ENCODE results near the gene CCDC121. TPM values are rescaled to one million over a fixed set of nuclear protein-coding genes. Genes with fewer than 3 reads are reported as not detected.
"Not testable (repeated sequence)": the region's sequence is repeated elsewhere in the genome, so short reads cannot be mapped to it uniquely, and the experiment has no call there.

The CCDC121 gene
- total RNA-seq, 1 donor from 2014 or later, result 4.2 TPM

DNA sequence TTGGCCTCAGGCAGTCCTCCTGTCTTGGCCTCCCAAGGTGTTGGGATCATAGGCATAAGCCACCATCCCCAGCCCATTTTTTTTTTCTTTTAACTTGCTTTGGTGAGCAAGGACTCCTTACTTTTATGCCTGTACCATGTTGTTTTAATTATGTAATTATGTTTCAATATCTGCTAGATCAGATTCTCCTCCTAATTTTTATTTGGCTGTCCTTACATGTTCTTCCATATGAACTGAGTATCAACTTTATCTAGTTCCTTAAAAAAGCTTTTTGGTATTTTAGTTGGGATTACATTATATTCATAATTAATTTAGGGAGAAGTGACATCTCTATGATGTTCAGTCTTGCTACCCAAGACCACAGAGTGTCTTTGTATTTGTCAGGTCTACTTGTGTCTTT lies 16.4 kb upstream of the CCDC121 start:
- Histone ChIP-seq H3K27me3 (no peaks in the 10 kb centered on the region), H3K4me1 (no peaks in the 10 kb centered on the region), H3K4me3 (no peak overlapping the region), H3K36me3 (peaks cover 92% of the 10 kb centered on the region), H3K27ac (no peak overlapping the region), H3K9me3 (no peaks in the 10 kb centered on the region)
- DNase-seq (no peak), ATAC-seq (no peak)
- TF ChIP-seq, protein P1, sequence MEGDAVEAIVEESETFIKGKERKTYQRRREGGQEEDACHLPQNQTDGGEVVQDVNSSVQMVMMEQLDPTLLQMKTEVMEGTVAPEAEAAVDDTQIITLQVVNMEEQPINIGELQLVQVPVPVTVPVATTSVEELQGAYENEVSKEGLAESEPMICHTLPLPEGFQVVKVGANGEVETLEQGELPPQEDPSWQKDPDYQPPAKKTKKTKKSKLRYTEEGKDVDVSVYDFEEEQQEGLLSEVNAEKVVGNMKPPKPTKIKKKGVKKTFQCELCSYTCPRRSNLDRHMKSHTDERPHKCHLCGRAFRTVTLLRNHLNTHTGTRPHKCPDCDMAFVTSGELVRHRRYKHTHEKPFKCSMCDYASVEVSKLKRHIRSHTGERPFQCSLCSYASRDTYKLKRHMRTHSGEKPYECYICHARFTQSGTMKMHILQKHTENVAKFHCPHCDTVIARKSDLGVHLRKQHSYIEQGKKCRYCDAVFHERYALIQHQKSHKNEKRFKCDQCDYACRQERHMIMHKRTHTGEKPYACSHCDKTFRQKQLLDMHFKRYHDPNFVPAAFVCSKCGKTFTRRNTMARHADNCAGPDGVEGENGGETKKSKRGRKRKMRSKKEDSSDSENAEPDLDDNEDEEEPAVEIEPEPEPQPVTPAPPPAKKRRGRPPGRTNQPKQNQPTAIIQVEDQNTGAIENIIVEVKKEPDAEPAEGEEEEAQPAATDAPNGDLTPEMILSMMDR (IDR thresholded peaks at IDR 0.05), result no peak
- intact Hi-C loops (cut with DNase I), result no loop called here

DNA sequence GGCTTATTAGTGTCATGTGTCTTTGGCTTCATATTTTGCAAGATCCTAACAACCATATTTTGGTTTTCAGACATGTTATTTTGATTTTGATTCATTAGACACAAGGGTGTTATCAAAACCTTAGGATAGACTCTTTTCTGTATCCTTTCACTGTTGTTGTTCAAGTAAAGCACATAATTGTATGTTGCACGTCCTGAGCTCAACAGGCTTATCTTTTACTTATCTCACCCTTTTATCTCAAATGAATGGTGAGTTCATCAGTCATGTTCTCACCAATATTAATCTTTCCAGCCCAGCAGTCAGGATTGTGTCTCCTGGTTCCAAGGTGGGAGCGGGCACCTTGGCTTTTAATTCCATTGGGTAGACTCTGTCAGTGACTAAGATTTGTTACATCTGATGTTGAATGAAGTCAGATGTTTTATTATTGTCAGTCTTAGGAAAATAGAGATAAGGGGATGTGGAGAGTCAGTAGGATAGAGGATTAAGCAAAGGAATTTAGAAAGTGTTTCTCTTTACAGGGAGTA lies 12.0 kb upstream of the CCDC121 start:
- H3K27me3 ChIP-seq, result no peaks in the 10 kb centered on the region
- no peak overlapping the region for H3K27ac ChIP-seq
- H3K9me3 ChIP-seq, result no peaks in the 10 kb centered on the region
- intact Hi-C loops (cut with DNase I), result no loop called here
- TF ChIP-seq, protein P1 (IDR thresholded peaks at IDR 0.05), result no peak
- DNase-seq (no peak), ATAC-seq (no peak)
- H3K4me1 ChIP-seq, result no peaks in the 10 kb centered on the region
- no peak overlapping the region for H3K4me3 ChIP-seq
- peaks cover 92% of the 10 kb centered on the region for H3K36me3 ChIP-seq

DNA sequence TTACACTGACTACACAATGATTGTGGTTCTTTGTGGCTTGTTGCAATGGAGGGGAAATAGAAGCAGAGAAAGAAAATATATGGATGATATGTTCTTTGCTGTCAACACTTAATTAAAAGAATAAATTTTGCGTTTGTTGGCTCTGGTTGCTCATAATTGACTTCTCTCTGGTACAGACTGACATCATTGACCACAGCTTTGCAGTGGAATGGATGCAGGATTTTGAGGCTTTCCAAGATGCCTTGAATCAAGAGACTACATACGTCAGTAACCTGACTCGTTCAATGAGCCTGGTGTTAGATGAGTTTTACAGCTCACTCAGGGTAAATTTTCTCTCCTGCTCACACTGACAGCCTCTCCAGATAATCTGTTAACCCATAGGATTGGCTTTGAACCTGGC lies 9.9 kb upstream of the CCDC121 start:
- DNase-seq (no peak), ATAC-seq (no peak)
- no peaks in the 10 kb centered on the region for H3K4me1 ChIP-seq
- peaks cover 95% of the 10 kb centered on the region for H3K36me3 ChIP-seq
- H3K27ac ChIP-seq, result no peak overlapping the region
- TF ChIP-seq, protein P1 (IDR thresholded peaks at IDR 0.05), result no peak
- H3K27me3 ChIP-seq, result no peaks in the 10 kb centered on the region
- intact Hi-C loops (cut with DNase I), result no loop called here
- no peaks in the 10 kb centered on the region for H3K9me3 ChIP-seq
- H3K4me3 ChIP-seq, result no peak overlapping the region

DNA sequence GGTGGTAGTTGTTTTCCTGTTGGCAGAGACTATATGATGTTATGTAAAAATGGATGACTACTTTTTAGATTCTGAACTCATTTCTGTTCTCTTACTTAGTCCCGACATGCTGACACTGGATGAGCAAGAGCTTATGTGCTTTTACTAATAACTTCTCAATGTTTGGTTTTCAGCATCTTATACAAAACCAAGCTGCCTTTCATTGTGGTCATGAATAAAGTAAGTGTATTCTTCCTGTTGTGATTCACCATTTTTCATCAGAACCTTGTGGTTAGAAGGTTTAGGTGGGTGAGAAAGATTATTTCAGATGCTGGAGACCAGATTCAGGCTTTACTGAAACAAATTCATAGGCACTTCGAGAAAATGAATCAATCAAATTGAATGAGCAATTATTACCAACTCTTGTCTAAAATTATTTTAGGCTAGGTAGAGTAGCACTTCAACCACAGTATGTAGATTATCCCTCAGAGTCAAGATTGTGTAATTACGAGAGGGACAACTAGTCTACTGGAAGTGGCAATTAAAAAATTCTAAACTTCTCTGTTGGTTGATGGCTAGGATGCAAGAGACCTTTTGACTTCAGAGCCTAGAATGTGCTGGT lies 9.3 kb upstream of the CCDC121 start:
- DNase-seq (no peak), ATAC-seq (no peak)
- TF ChIP-seq, protein P1 (IDR thresholded peaks at IDR 0.05), result no peak
- Histone ChIP-seq H3K27ac (no peak overlapping the region), H3K4me1 (no peaks in the 10 kb centered on the region), H3K4me3 (no peak overlapping the region), H3K27me3 (no peaks in the 10 kb centered on the region), H3K9me3 (no peaks in the 10 kb centered on the region), H3K36me3 (peaks cover 96% of the 10 kb centered on the region)
- intact Hi-C loops (cut with DNase I), result no loop called here

DNA sequence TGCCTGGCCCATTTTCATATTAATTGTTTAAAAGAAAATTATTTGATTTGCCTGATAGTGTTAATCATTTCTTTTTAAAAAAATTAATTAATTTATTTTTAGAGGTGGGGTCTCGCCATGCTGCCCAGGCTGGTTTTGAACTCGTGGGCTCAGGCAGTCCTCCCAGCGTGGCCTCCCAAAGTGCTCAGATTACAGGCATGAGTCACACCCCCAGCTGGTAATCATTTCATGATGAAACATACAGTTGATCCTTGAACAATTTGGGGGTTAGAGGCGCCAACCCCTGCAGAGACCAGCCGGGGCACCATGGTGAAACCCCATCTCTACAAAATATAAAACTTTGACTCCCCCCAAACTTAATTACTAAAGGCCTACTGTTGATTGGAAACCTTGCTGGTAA lies 8.0 kb upstream of the CCDC121 start:
- intact Hi-C loops (cut with DNase I), result no loop called here
- Histone ChIP-seq H3K27ac (no peak overlapping the region), H3K27me3 (no peaks in the 10 kb centered on the region), H3K4me1 (no peaks in the 10 kb centered on the region), H3K36me3 (peaks cover 99% of the 10 kb centered on the region), H3K4me3 (no peak overlapping the region), H3K9me3 (no peaks in the 10 kb centered on the region)
- ATAC-seq (no peak), DNase-seq (no peak)
- TF ChIP-seq, protein P1 (IDR thresholded peaks at IDR 0.05), result no peak

DNA sequence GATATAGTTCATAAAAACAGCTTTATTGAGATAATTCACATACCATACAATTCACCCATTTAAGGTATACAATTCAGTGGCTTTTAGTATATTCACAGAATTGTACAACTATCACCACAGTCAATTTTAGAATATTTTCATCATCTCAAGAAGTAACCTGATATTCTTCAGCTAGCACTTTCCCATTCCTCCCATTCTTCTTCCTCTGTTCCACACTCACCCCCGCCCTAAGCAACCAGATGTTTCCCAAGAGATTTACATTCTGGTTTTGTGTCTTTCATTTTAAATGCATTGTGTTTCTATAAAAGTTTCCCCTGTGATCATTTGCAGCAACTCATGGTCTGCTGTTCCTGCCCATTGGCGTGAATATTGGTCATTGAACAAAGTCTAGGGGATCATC lies 5.5 kb upstream of the CCDC121 start:
- Histone ChIP-seq H3K27ac (no peak overlapping the region), H3K36me3 (peaks cover 88% of the 10 kb centered on the region), H3K27me3 (no peaks in the 10 kb centered on the region), H3K4me1 (peaks cover 8% of the 10 kb centered on the region), H3K4me3 (no peak overlapping the region), H3K9me3 (no peaks in the 10 kb centered on the region)
- TF ChIP-seq, protein P1 (IDR thresholded peaks at IDR 0.05), result no peak
- intact Hi-C loops (cut with DNase I), result no loop called here
- ATAC-seq, result no peak
- no peak for DNase-seq

DNA sequence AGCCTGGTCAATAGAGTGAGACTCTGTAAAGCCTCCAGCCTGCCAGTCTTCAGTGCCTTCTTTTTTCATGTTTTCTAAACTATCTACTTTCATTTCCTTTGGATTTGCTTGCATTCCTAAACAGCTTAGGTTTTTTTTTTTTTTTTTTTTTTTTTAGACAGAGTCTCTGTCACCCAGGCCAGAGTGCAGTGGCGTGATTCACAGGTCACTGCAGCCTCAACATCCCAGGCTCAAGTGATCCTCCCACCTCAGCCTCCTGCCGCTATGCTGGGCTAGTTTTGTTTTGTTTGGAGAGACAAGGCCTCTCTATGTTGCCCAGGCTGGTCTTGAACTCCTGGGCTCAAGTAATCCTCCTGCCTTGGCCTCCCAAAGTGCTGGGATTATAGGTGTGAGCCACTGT lies 1.4 kb upstream of the CCDC121 start:
- ATAC-seq; DNase-seq; H3K27me3 ChIP-seq; H3K9me3 ChIP-seq; H3K4me3 ChIP-seq; H3K27ac ChIP-seq; intact Hi-C loops (cut with DNase I): not testable (repeated sequence)
- peaks cover 47% of the 10 kb centered on the region for H3K36me3 ChIP-seq
- peaks cover 12% of the 10 kb centered on the region for H3K4me1 ChIP-seq

Data from upper lobe of right lung (tissue), 1 donor.